GM18909 (cell line): ENCODE results near the gene ABCC5.

Source experiments
- ATAC-seq: cut with Tn5 transposase; IDR thresholded peaks from one replicate; pipeline ENCODE4 v1.9.1; 2021; ENCODE audit warnings: mild to moderate bottlenecking; ENCODE audit not compliant: unreplicated experiment, poor library complexity

Gene ABCC5

GRCh38 chr3:183931881-183932280, 85.8 kb downstream of the ABCC5 start:
- ATAC-seq: no peak

- no peak for ATAC-seq
Observed at GRCh38 chr3:183930086-183930485, 87.6 kb downstream of the ABCC5 start.

DNA sequence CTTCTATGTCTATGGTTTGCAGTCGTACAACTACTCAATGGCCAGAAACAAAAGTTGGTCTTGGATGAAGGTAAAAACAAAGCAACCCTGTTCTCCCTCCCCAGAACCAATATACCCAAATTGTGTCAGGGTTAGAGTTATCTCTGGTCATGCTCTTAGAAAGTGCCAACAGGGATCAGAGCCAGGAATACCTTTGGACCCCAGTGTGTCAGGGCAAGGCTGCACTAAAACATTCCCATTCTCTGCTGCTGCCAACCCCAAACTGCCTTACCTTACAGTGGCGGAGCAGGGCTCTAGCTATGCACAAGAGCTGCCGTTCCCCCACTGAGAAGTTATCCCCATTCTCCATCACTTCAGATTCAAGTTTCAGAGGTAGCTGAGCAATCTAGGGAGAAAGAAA, 90.6 kb downstream of the ABCC5 start:
- no peak for ATAC-seq

- no peak for ATAC-seq
Observed at GRCh38 chr3:183924956-183925355, 92.7 kb downstream of the ABCC5 start.

DNA sequence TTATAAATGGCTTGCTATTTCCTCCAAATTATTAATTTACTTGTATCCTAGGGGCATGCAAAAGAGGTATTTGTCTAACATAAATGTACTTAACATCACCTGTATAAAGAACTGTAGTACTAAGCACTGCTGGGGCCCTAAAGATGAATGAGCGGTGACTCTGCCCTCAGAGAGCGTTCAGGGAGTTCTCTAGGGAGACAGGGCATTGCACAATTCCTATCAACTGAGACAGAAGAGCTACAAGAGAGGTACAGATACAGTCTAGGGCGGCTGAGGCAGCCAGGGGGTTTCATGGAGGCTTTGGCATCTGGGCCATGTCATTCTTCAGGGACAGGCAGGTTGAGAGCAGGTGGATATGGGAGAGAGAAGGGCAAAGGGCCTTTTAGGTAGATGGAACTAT, 93.1 kb downstream of the ABCC5 start:
- ATAC-seq: no peak

DNA sequence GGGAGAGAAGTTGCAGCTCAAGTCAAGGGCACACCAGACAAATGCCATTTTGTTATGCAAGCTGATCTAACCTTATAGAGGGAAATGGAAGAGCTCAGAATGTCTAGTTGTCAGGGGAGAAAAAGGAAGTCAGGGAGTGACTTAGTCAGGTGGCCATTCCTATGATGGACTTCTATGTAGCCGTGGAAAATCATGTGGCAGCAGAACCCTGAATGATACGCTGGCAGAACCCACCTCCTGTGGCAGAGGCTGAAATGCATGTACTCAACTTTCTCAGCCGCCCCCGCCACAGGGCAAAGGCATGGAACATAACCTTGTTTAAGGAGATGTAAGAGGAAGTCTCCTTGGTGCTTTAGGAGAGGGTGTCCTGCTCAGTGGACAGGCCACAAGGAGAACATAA, 95.3 kb downstream of the ABCC5 start:
- ATAC-seq: no peak

GRCh38 chr3:183921096-183921495, 96.6 kb downstream of the ABCC5 start:
- ATAC-seq: no peak

- ATAC-seq: no peak
Observed at GRCh38 chr3:183920416-183920815, 97.3 kb downstream of the ABCC5 start.

DNA sequence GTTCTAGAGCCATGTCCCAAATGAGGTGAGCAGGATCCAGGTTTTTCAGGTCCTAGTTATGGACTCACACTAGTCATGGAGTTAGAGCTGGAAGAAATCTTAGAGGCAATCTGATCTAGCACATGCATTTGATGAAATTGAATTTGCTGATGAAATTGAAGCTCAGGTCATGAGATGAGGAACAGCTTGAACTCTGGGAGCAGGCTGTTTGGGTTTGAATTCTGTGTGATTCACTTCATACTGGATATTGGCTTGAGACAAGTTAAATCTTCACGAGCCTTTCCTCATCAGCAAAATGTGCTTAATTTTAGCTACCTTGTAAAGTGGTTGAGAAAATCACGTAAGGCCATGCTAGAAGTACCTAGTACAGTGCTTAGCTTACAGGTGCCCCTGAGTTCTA, 99.5 kb downstream of the ABCC5 start:
- no peak for ATAC-seq

- no peak for ATAC-seq
Observed at GRCh38 chr3:183917776-183918175, 99.9 kb downstream of the ABCC5 start.

GRCh38 chr3:183914856-183915255, 102.8 kb downstream of the ABCC5 start:
- ATAC-seq: no peak

DNA sequence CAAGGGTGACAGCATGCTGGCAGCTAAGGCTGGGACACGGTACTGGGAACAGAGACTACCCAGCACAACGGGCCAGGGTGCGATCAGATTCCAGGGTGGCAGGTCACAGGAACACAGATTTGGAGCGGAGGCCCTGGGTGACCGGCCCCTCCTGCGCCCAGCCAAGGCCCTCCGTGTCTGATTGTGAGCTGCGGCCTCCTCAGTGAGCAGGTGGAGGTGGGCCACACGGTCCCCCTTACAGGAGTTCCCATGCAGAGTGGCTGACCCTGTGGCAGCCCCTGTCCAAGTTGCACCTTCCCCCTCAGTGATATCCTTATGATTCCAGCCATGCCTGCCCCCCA, 104.1 kb downstream of the ABCC5 start:
- ATAC-seq: no peak

- ATAC-seq: no peak
Observed at GRCh38 chr3:183912895-183913579, 104.6 kb downstream of the ABCC5 start.

- no peak for ATAC-seq
Observed at GRCh38 chr3:183911763-183912506, 105.7 kb downstream of the ABCC5 start.

DNA sequence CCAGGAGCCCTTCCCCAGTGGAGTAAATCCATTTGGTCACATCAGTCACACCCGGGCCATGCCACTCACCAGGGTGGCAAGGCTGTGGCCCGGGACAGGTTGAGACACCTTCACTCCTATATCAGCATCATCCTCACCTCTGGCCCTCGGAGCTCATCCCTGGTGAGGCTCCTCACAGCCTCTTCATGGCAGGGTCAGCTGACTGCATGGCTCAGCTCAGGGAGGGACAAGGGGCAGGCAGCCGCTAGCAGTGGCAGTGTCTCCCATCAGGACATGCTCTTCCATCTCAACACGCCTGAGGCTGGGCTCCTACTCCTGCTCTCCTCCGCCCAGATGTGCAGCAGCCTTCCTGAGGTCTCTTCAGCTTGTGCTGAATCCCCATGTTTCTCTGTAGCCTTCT, 106.6 kb downstream of the ABCC5 start:
- no peak for ATAC-seq

DNA sequence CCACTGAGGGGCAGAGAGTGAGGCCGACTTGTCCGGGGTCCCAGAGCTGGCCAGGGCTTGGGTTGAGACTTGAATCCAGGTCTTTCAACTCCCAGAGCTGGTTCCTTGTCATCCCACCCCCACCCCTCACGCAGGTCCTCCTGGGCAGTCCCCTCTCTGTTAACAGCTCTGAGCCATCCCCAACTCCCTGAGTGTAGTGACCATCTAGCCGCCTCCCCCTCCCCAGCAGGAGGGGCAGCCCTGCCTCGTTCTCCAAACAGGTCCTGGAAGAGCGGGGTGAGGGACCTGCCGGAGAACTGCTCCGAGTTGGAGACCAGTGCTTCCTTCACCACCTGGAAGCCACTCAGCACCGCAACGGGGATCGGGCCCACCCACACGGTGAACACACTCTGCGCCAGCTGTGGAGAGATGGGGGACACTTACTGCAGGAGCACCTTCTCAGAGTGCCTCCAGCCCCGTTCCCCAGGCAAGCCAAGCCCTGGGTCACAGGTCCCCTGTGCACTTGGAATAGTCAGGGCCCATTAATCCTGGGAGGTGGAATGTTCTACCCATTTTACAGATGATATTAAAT, 108.6 kb downstream of the ABCC5 start:
- no peak for ATAC-seq

DNA sequence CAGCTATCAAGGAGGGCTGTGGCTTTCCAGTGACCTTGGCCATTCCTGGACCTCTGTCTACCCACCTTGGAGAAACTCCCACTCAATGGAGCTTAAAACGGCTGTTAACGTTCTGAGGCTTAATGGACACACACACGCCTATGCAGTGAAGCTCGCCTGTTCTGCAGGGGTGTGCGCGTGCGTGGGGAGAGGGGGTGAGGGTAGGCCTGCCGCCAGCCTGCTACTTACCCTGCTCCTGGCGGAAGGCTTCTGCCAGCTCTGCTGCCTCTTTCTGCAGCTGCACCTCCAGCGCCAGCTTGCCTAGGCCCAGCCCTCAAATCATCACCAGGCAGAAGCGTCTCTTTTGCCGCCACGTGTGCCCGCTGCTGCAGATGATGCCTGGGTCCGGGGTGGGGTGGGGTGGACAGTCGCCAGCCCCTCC, 109.8 kb downstream of the ABCC5 start:
- no peak for ATAC-seq

- no peak for ATAC-seq
Observed at GRCh38 chr3:183907176-183907575, 110.5 kb downstream of the ABCC5 start.

- ATAC-seq: no peak
Observed at GRCh38 chr3:183906234-183906921, 111.3 kb downstream of the ABCC5 start.

GRCh38 chr3:183904833-183905780, 112.6 kb downstream of the ABCC5 start:
- no peak for ATAC-seq
